AG09309 (cell line): ENCODE data around the gene BRINP3.

Source experiments
- DNase-seq: peaks from one replicate; pipeline ENCODE4 v3.0.0-alpha.2; 2010; ENCODE audit warnings: low read depth
- H3K4me3 ChIP-seq: 2 replicates; pipeline ENCODE4 v1.5.1; 2011; ENCODE audit warnings: mild to moderate bottlenecking, low read depth, low read length, moderate library complexity; ENCODE audit not compliant: control insufficient read depth
- CTCF ChIP-seq: IDR thresholded peaks from 2 replicates; pipeline ENCODE4 v1.5.1; 2011; ENCODE audit warnings: mild to moderate bottlenecking, low read depth, low read length, inconsistent platforms; ENCODE audit not compliant: insufficient read depth, control insufficient read depth; ENCODE audit errors: missing control alignments

The BRINP3 gene

GRCh38 chr1:190196020-190196419 lies 281.6 kb downstream of the BRINP3 start:
- TF ChIP-seq CTCF = no peak
- DNase-seq = no peak

GRCh38 chr1:190193508-190194115 lies 284.1 kb downstream of the BRINP3 start:
- H3K4me3 ChIP-seq = no peak overlapping the region
- DNase-seq = no peak
- TF ChIP-seq CTCF = no peak

More at GRCh38 chr1:190196020-190196419, 281.6 kb downstream of the BRINP3 start:
- H3K4me3 ChIP-seq = no peak overlapping the region

- no peak overlapping the region for H3K4me3 ChIP-seq
- no peak for DNase-seq
- no peak for TF ChIP-seq CTCF
Observed at GRCh38 chr1:190192627-190193026, 285.0 kb downstream of the BRINP3 start.

GRCh38 chr1:190183588-190183987 lies 294.1 kb downstream of the BRINP3 start:
- DNase-seq = no peak
- H3K4me3 ChIP-seq = no peak overlapping the region
- no peak for TF ChIP-seq CTCF

- no peak for TF ChIP-seq CTCF
- H3K4me3 ChIP-seq = no peak overlapping the region
- DNase-seq = no peak
Observed at GRCh38 chr1:190179817-190180216, 297.8 kb downstream of the BRINP3 start.

GRCh38 chr1:190178827-190179226 lies 298.8 kb downstream of the BRINP3 start:
- DNase-seq = no peak
- H3K4me3 ChIP-seq = no peak overlapping the region
- TF ChIP-seq CTCF = no peak
